T-cell (primary cell): ENCODE data around the gene RASA1. TPM values are rescaled to one million over a fixed set of nuclear protein-coding genes. Genes with fewer than 3 reads are reported as not detected.

ENCODE experiments used
- ATAC-seq, 4 experiments: fragments of 200-7000 bp in 3 of 4; fragments of 150-1000 bp in 1 of 4; cut with Tn5 transposase; replicated peaks in 1 of 4; 1 replicate in 3 of 4; 2 replicates in 1 of 4; pipeline ENCODE4 v1.10.0; 2021; ENCODE audit warnings: moderate library complexity in 3 of 4, mild to moderate bottlenecking in 2 of 4, moderate number of reproducible peaks in 1 of 4
- CTCF ChIA-PET, 2 donors: fragments of 300-600 bp; sonication (Branson Sonifier 250); formaldehyde crosslinking; loops; one replicate each; lab custom pipeline; 2022; ENCODE audit warnings: antibody characterized with exemption in 2 of 2; lab: Charles Lee
- POLR2A ChIA-PET, 2 donors: fragments of 300-600 bp; sonication (Branson Sonifier 250); formaldehyde crosslinking; loops; one replicate each; lab custom pipeline; 2022; ENCODE audit warnings: antibody characterized with exemption in 2 of 2; lab: Charles Lee
- DNase-seq, 35 experiments: peaks; one replicate each; pipeline versions ENCODE4 v3.0.0 to v3.0.0-alpha.2; 2013 to 2023
- H3K27ac ChIP-seq: one replicate; pipeline ENCODE4 v1.5.1; 2013; ENCODE audit warnings: low read length
- H3K27me3 ChIP-seq, 2 experiments: replicated peaks in 1 of 2; 1 replicate in 1 of 2; 2 replicates in 1 of 2; pipeline versions ENCODE4 v1.6.1 to v1.7.0; 2013; ENCODE audit warnings: low read length in 1 of 2, mixed read lengths in 1 of 2; ENCODE audit not compliant: control insufficient read depth in 2 of 2, insufficient read depth in 2 of 2; ENCODE audit errors: extremely low read depth in 1 of 2
- H3K36me3 ChIP-seq, 2 donors: 1 replicate in 1 of 2; 2 replicates in 1 of 2; pipeline versions ENCODE4 v1.6.1 to v1.7.0; 2013; ENCODE audit warnings: low read length in 1 of 2; ENCODE audit not compliant: control insufficient read depth in 2 of 2, insufficient read depth in 1 of 2; ENCODE audit errors: extremely low read depth in 1 of 2
- H3K4me1 ChIP-seq, 2 experiments: 1 replicate in 1 of 2; 2 replicates in 1 of 2; pipeline versions ENCODE4 v1.6.1 to v1.7.0; 2013; ENCODE audit warnings: low read length in 2 of 2, mixed read lengths in 1 of 2; ENCODE audit not compliant: insufficient read depth in 2 of 2, control insufficient read depth in 1 of 2; ENCODE audit errors: extremely low read depth in 1 of 2
- H3K4me3 ChIP-seq, 2 donors: 1 replicate in 1 of 2; 2 replicates in 1 of 2; pipeline versions ENCODE4 v1.5.1 to v1.7.0; 2013; ENCODE audit warnings: mild to moderate bottlenecking in 2 of 2, low read length in 1 of 2, moderate library complexity in 1 of 2; ENCODE audit not compliant: control insufficient read depth in 1 of 2; ENCODE audit errors: extremely low read depth in 1 of 2
- H3K9me3 ChIP-seq: 2 replicates; pipeline ENCODE4 v1.7.0; 2013
- H3K27ac Mint-ChIP-seq, 2 donors: one replicate each; pipeline ENCODE4 v1.8.0; 2020 to 2021; ENCODE audit warnings: mild to moderate bottlenecking in 2 of 2, mixed read lengths in 2 of 2
- H3K27me3 Mint-ChIP-seq, 2 donors: one replicate each; pipeline ENCODE4 v1.8.0; 2021 to 2022; ENCODE audit warnings: mixed read lengths in 2 of 2
- H3K36me3 Mint-ChIP-seq: one replicate; pipeline ENCODE4 v1.8.0; 2021; ENCODE audit warnings: mixed read lengths
- H3K4me1 Mint-ChIP-seq, 3 donors: one replicate each; pipeline ENCODE4 v1.8.0; 2020 to 2022; ENCODE audit warnings: mixed read lengths in 3 of 3, mild to moderate bottlenecking in 1 of 3
- H3K4me3 Mint-ChIP-seq, 3 donors: one replicate each; pipeline ENCODE4 v1.8.0; 2020 to 2022; ENCODE audit warnings: mild to moderate bottlenecking in 3 of 3, mixed read lengths in 3 of 3, moderate library complexity in 3 of 3
- H3K9me3 Mint-ChIP-seq, 3 donors: one replicate each; pipeline ENCODE4 v1.8.0; 2020 to 2022; ENCODE audit warnings: mixed read lengths in 3 of 3
- WGBS: methylation state at CpG from one replicate; pipeline ENCODE4 v1.1.5; 2013; ENCODE audit warnings: missing lambda C conversion rate; ENCODE audit not compliant: insufficient coverage; 5-methylcytosine and 5-hydroxymethylcytosine counted together
- total RNA-seq, 35 experiments: library from RNA in 6 of 35; stranded (reverse) in 6 of 35; fragments of 120-200 nt in 1 of 35; gene quantifications; one replicate each; pipeline versions ENCODE4 v1.2.1 to v1.2.4 and lab custom pipeline; 2013 to 2026

The RASA1 gene
- total RNA-seq, 5 donors from 2014 or later (not counting 1 experiment from before 2014, with no cell fraction given), result 23.9 to 32.5 (median 24.7) TPM

- H3K27ac Mint-ChIP-seq, result peak overlapping the region; percentile 81 to 84
- peaks cover 28 to 53% (median 38%) of the 10 kb centered on the region in 3 donors for H3K4me1 Mint-ChIP-seq
- H3K9me3 Mint-ChIP-seq, result no peaks in the 10 kb centered on the region
- Histone ChIP-seq H3K36me3 (peaks cover 4 to 73% of the 10 kb centered on the region in 2 donors), H3K4me3 (no peak overlapping the region), H3K9me3 (no peaks in the 10 kb centered on the region), H3K27ac (no peak overlapping the region), H3K4me1 (no peaks in the 10 kb centered on the region), H3K27me3 (no peaks in the 10 kb centered on the region)
- DNase-seq (peak in 1 of 35 experiments; percentile 59), ATAC-seq (peak; percentile 62 to 84 (median 76))
- POLR2A ChIA-PET, result interaction anchor here (0.5 to 3.3 kb wide), 13 partner anchors 8 to 321 kb away, joined by 3 to 37 read pairs (median 4); partner anchors contain the start of gene CCNH (in 1 of the 2)
- CTCF ChIA-PET, result interaction anchor here (0.5 to 3.2 kb wide), 34 partner anchors 8 to 522 kb away, joined by 3 to 25 read pairs (median 5); partner anchors contain the start of genes CCNH (in 1 of the 2) and RASA1 (in 1 of the 2)
- no peak overlapping the region for H3K4me3 Mint-ChIP-seq
- 50% methylated on average over 3 of the region's 4 CpGs for WGBS
- peaks cover 44% of the 10 kb centered on the region for H3K36me3 Mint-ChIP-seq
- no peaks in the 10 kb centered on the region for H3K27me3 Mint-ChIP-seq
Observed at GRCh38 chr5:87400305-87400899, 132.7 kb downstream of the RASA1 start.

DNA sequence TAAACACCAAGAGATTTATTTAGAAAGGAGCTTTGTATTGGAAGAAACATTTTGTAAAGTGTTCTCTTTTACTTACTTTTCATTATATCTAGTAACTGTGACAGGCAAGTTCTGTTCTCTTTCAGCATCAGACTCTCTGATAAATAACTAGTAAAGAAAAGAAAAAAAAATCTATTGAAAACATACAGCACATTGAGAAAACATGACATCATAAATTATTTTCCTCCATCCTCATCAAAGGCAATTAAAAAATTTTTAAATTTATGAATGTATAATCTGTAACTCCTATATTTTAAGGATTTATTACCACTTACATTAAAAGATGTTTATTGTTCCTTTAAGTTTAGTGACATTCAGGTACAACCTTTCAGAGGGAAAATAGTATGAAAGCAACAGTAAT lies 133.9 kb downstream of the RASA1 start:
- Mint-ChIP-seq H3K9me3 (no peaks in the 10 kb centered on the region), H3K27ac (no peak overlapping the region), H3K4me1 (peaks cover 34 to 61% (median 48%) of the 10 kb centered on the region in 3 donors), H3K4me3 (no peak overlapping the region), H3K27me3 (no peaks in the 10 kb centered on the region), H3K36me3 (peaks cover 53% of the 10 kb centered on the region)
- H3K36me3 ChIP-seq, result peaks cover 4 to 74% of the 10 kb centered on the region in 2 donors
- DNase-seq, result no peak
- H3K4me3 ChIP-seq, result no peak overlapping the region
- POLR2A ChIA-PET, result interaction anchor here in 1 of 2 donors (0.6 to 3.3 kb wide), 3 partner anchors 9 to 826 kb away, joined by 3 to 37 read pairs (median 11); partner anchors contain the start of gene CCNH
- H3K27me3 ChIP-seq, result no peaks in the 10 kb centered on the region
- no peak overlapping the region for H3K27ac ChIP-seq
- H3K4me1 ChIP-seq, result no peaks in the 10 kb centered on the region
- CTCF ChIA-PET, result interaction anchor here (0.6 to 1.6 kb wide), 5 partner anchors 9 to 415 kb away, joined by 3 to 6 read pairs (median 3); no protein-coding TSS in a partner anchor
- ATAC-seq, result no peak
- no peaks in the 10 kb centered on the region for H3K9me3 ChIP-seq

- POLR2A ChIA-PET, result interaction anchor here (0.6 to 1.5 kb wide), 9 partner anchors 8 to 1254 kb away, joined by 3 to 14 read pairs (median 3); partner anchors contain the start of gene CCNH (in 1 of the 2)
- peaks cover 62% of the 10 kb centered on the region for H3K36me3 Mint-ChIP-seq
- no peaks in the 10 kb centered on the region for H3K27me3 Mint-ChIP-seq
- H3K4me3 Mint-ChIP-seq, result no peak overlapping the region
- peaks cover 4 to 77% of the 10 kb centered on the region in 2 donors for H3K36me3 ChIP-seq
- peak overlapping the region in 1 of 2 donors; percentile 56 for H3K27ac Mint-ChIP-seq
- H3K4me3 ChIP-seq, result no peak overlapping the region
- no peaks in the 10 kb centered on the region for H3K9me3 ChIP-seq
- CTCF ChIA-PET, result interaction anchor here in 1 of 2 donors (0.8 to 1.2 kb wide), 2 partner anchors 40 to 417 kb away, joined by 3 read pairs; no protein-coding TSS in a partner anchor
- peak in 1 of 35 experiments; percentile 26 for DNase-seq
- no peaks in the 10 kb centered on the region for H3K9me3 Mint-ChIP-seq
- WGBS, result no CpG with 5 or more reads among the region's 3 CpGs
- H3K27ac ChIP-seq, result no peak overlapping the region
- peaks cover 0 to 3% of the 10 kb centered on the region in 2 experiments for H3K4me1 ChIP-seq
- peaks cover 48 to 66% (median 59%) of the 10 kb centered on the region in 3 donors for H3K4me1 Mint-ChIP-seq
- no peaks in the 10 kb centered on the region for H3K27me3 ChIP-seq
- peak in 1 of 4 experiments; percentile 38 for ATAC-seq
Observed at GRCh38 chr5:87403409-87403808, 135.7 kb downstream of the RASA1 start.

DNA sequence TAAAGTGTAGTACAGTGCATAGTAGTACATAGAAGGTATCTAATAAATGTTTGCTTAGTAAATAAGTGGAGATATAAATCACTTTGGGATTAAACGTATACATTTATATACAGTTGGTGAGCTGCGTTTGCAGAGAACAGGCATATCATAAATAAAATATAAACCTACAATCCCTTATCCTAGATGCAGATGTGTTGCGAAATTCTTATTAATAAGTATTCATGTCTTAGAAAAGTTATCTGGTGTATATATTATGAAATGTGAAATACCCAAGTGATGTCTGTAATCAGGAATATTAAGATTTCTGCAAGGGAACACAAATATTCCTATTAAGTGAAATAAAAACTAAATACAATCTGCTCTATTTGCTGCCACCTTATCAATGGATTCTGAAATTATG lies 136.2 kb downstream of the RASA1 start:
- no peaks in the 10 kb centered on the region for H3K27me3 ChIP-seq
- H3K4me1 ChIP-seq, result peaks cover 0 to 7% of the 10 kb centered on the region in 2 experiments
- H3K4me1 Mint-ChIP-seq, result peaks cover 53 to 67% (median 59%) of the 10 kb centered on the region in 3 donors
- ATAC-seq (peak in 1 of 4 experiments; percentile 3), DNase-seq (no peak)
- H3K9me3 ChIP-seq, result no peaks in the 10 kb centered on the region
- H3K27ac Mint-ChIP-seq, result peak overlapping the region in 1 of 2 donors; percentile 8
- no peak overlapping the region for H3K4me3 Mint-ChIP-seq
- no peaks in the 10 kb centered on the region for H3K9me3 Mint-ChIP-seq
- ChIA-PET CTCF (interaction anchor here in 1 of 2 donors (0.9 kb wide), 1 partner anchor 20 kb away, joined by 3 read pairs; no protein-coding TSS in a partner anchor), POLR2A (interaction anchor here (0.8 to 1.4 kb wide), 5 partner anchors 8 to 23 kb away, joined by 3 to 4 read pairs (median 3); no protein-coding TSS in a partner anchor)
- peaks cover 4 to 78% of the 10 kb centered on the region in 2 donors for H3K36me3 ChIP-seq
- no peak overlapping the region for H3K4me3 ChIP-seq
- H3K27ac ChIP-seq, result no peak overlapping the region
- WGBS, result no CpG with 5 or more reads among the region's 3 CpGs
- no peaks in the 10 kb centered on the region for H3K27me3 Mint-ChIP-seq
- peaks cover 64% of the 10 kb centered on the region for H3K36me3 Mint-ChIP-seq

DNA sequence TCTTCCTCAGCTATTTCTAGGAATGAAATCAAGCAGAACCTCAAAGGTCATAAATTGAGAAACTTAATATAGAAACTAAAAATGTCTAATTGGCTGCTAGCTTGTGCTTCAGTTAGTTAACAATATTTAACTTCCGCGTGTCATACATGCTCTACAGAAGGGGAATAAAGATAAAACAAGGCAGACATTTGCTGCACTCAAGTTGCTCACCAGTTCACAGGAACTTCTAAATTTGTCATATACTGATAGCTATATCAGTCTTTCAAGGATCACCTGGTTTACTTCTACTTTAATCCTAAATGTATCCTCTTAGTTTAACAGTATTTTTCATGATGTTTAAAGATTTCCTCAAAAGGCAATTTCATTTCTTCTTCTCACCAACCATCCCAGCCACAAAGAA lies 136.7 kb downstream of the RASA1 start:
- CTCF ChIA-PET, result interaction anchor here in 1 of 2 donors (0.8 to 0.9 kb wide), 2 partner anchors 20 to 133 kb away, joined by 3 read pairs; no protein-coding TSS in a partner anchor

More for the DNA sequence above, 136.7 kb downstream of the RASA1 start:
- 88% methylated on average over 2 of the region's 2 CpGs for whole genome bisulfite sequencing
- Mint-ChIP-seq H3K27me3 (no peaks in the 10 kb centered on the region), H3K4me1 (peaks cover 57 to 67% (median 62%) of the 10 kb centered on the region in 3 donors), H3K36me3 (peaks cover 66% of the 10 kb centered on the region), H3K4me3 (no peak overlapping the region), H3K9me3 (no peaks in the 10 kb centered on the region), H3K27ac (peak overlapping the region; percentile 25 to 37)
- H3K27me3 ChIP-seq, result no peaks in the 10 kb centered on the region
- DNase-seq (no peak), ATAC-seq (no peak)
- no peak overlapping the region for H3K4me3 ChIP-seq
- no peaks in the 10 kb centered on the region for H3K9me3 ChIP-seq
- POLR2A ChIA-PET, result interaction anchor here (0.8 to 2.5 kb wide), 5 partner anchors 10 to 24 kb away, joined by 3 to 8 read pairs (median 3); no protein-coding TSS in a partner anchor
- no peak overlapping the region for H3K27ac ChIP-seq
- peaks cover 0 to 7% of the 10 kb centered on the region in 2 experiments for H3K4me1 ChIP-seq
- H3K36me3 ChIP-seq, result peaks cover 4 to 77% of the 10 kb centered on the region in 2 donors
